ENCODE measurements around the gene TSFM.

The TSFM gene

DNA sequence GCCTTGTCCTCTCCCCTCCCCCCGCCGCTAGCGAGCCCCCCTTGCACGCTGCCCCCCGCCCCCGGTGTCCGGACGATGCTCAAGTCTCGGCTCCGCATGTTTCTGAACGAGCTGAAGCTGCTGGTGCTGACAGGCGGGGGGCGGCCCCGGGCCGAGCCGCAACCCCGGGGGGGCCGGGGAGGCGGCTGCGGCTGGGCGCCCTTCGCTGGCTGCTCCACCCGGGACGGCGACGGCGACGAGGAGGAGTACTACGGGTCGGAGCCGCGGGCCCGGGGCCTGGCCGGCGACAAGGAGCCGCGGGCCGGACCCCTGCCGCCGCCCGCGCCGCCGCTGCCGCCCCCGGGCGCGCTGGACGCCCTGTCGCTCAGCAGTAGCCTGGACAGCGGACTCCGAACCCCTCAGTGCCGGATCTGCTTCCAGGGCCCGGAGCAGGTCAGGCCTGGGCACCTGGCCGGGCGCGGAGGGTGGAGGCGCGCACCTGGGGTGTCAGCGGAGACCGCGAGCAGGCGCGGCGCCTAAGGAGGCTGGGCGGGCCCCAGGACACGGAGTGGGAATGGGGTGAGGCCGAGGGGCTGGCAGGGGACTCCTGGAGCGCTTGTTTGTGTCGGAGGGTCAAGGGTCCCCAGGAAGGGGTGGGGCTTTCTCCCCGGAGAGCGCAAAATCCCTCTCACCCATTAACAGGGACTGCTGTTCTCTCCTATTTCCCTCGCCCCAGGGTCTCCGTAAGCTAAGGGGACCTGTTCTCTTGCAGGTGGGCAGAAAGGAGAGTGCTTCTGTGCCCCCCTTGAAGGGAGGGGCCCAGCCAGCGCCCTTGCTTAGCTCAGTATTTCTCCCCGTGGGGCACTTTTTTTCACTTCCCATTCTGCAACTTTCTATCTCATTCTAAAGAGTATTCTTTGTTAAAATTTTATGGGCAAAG is 26.9 kb upstream of the TSFM start:
- Histone ChIP-seq H3K9me3 (ENCODE audit: control insufficient read depth in 5 of 5, low read length in 5 of 5) (peaks cover 0 to 16% (median 3%) of the 10 kb centered on the region in 5 donors), H3K36me3 (ENCODE audit: control insufficient read depth in 5 of 5, insufficient read depth in 5 of 5, low read length in 5 of 5) (peaks cover 0 to 20% (median 15%) of the 10 kb centered on the region in 5 donors), H3K4me1 (ENCODE audit: control insufficient read depth in 5 of 5, insufficient read depth in 5 of 5, low read length in 5 of 5) (peaks cover 9 to 42% (median 33%) of the 10 kb centered on the region in 5 donors), H3K9ac (ENCODE audit: low read length in 5 of 5) (peak overlapping the region in 4 of 5 donors; percentile 17 to 77 (median 70)), H3K27ac (ENCODE audit: low read depth, low read length) (no peak overlapping the region), H3K27me3 (ENCODE audit: control insufficient read depth in 5 of 5, insufficient read depth in 4 of 5, low read length in 5 of 5) (no peaks in the 10 kb centered on the region), H3K4me3 (ENCODE audit: low read depth in 1 of 5, low read length in 5 of 5) (peak overlapping the region; percentile 52 to 76 (median 69))

- Histone ChIP-seq H3K4me3 (ENCODE audit: low read depth in 1 of 5, low read length in 5 of 5) (peak overlapping the region in 4 of 5 donors; percentile 58 to 76 (median 69)), H3K27ac (ENCODE audit: low read depth, low read length) (no peak overlapping the region), H3K27me3 (ENCODE audit: control insufficient read depth in 5 of 5, insufficient read depth in 4 of 5, low read length in 5 of 5) (no peaks in the 10 kb centered on the region), H3K36me3 (ENCODE audit: control insufficient read depth in 5 of 5, insufficient read depth in 5 of 5, low read length in 5 of 5) (peaks cover 0 to 19% (median 14%) of the 10 kb centered on the region in 5 donors), H3K9me3 (ENCODE audit: control insufficient read depth in 5 of 5, low read length in 5 of 5) (peaks cover 0 to 16% (median 3%) of the 10 kb centered on the region in 5 donors), H3K4me1 (ENCODE audit: control insufficient read depth in 5 of 5, insufficient read depth in 5 of 5, low read length in 5 of 5) (peaks cover 2 to 33% (median 23%) of the 10 kb centered on the region in 5 donors), H3K9ac (ENCODE audit: low read length in 5 of 5) (peak overlapping the region in 1 of 5 donors; percentile 74)
Observed at GRCh38 chr12:57756406-57757341, 25.9 kb upstream of the TSFM start.

- Histone ChIP-seq H3K4me1 (ENCODE audit: control insufficient read depth in 5 of 5, insufficient read depth in 5 of 5, low read length in 5 of 5) (peaks cover 2 to 23% (median 17%) of the 10 kb centered on the region in 5 donors), H3K9ac (ENCODE audit: low read length in 5 of 5) (no peak overlapping the region), H3K27me3 (ENCODE audit: control insufficient read depth in 5 of 5, insufficient read depth in 4 of 5, low read length in 5 of 5) (peaks cover 0 to 2% (median 0%) of the 10 kb centered on the region in 5 donors), H3K27ac (ENCODE audit: low read depth, low read length) (no peak overlapping the region), H3K9me3 (ENCODE audit: control insufficient read depth in 5 of 5, low read length in 5 of 5) (peaks cover 0 to 16% (median 3%) of the 10 kb centered on the region in 5 donors), H3K36me3 (ENCODE audit: control insufficient read depth in 5 of 5, insufficient read depth in 5 of 5, low read length in 5 of 5) (peaks cover 0 to 19% (median 14%) of the 10 kb centered on the region in 5 donors), H3K4me3 (ENCODE audit: low read depth in 1 of 5, low read length in 5 of 5) (no peak overlapping the region)
Observed at GRCh38 chr12:57757771-57758170, 24.8 kb upstream of the TSFM start.

GRCh38 chr12:57758552-57759359 is 23.8 kb upstream of the TSFM start:
- H3K36me3 ChIP-seq (ENCODE audit: control insufficient read depth in 5 of 5, insufficient read depth in 5 of 5, low read length in 5 of 5) = peaks cover 0 to 19% (median 14%) of the 10 kb centered on the region in 5 donors
- peaks cover 0 to 16% (median 3%) of the 10 kb centered on the region in 5 donors for H3K9me3 ChIP-seq (ENCODE audit: control insufficient read depth in 5 of 5, low read length in 5 of 5)
- no peak overlapping the region for H3K9ac ChIP-seq (ENCODE audit: low read length in 5 of 5)
- H3K27me3 ChIP-seq (ENCODE audit: control insufficient read depth in 5 of 5, insufficient read depth in 4 of 5, low read length in 5 of 5) = peaks cover 4 to 12% (median 6%) of the 10 kb centered on the region in 5 donors
- H3K4me1 ChIP-seq (ENCODE audit: control insufficient read depth in 5 of 5, insufficient read depth in 5 of 5, low read length in 5 of 5) = peaks cover 2 to 19% (median 14%) of the 10 kb centered on the region in 5 donors
- no peak overlapping the region for H3K4me3 ChIP-seq (ENCODE audit: low read depth in 1 of 5, low read length in 5 of 5)
- no peak overlapping the region for H3K27ac ChIP-seq (ENCODE audit: low read depth, low read length)

DNA sequence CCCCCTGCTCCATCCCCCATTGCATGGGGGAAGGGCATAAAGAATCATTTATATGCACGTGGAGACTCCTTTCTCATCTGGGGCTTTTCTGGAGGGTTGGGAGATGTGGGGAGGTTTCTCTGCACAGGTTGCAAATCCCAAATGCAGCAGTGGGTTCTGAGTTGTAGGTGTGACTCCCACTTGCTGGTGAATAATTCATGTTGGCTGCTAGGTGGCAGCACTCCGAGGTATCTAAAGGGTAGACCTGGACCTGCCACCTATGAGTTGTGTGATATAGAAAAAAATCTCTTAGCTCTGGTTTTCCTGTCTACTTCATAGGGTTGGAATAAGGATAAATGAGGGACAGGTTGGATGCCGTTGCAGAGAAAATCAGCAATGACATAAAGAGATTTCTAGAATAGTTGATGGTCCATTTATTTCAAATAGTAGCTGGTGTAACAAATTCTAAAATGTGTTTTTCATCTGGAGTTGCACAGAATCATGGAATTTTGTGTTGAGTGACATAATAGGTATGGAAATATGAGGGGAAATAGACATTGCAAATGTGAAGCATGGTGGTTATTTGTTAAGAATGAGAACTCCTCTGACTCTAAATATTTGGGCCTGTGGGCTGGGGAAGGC is 23.1 kb upstream of the TSFM start:
- no peak overlapping the region for H3K9ac ChIP-seq (ENCODE audit: low read length in 5 of 5)
- peaks cover 0 to 19% (median 14%) of the 10 kb centered on the region in 5 donors for H3K36me3 ChIP-seq (ENCODE audit: control insufficient read depth in 5 of 5, insufficient read depth in 5 of 5, low read length in 5 of 5)
- H3K9me3 ChIP-seq (ENCODE audit: control insufficient read depth in 5 of 5, low read length in 5 of 5) = peaks cover 0 to 16% (median 3%) of the 10 kb centered on the region in 5 donors
- no peak overlapping the region for H3K27ac ChIP-seq (ENCODE audit: low read depth, low read length)
- H3K4me3 ChIP-seq (ENCODE audit: low read depth in 1 of 5, low read length in 5 of 5) = no peak overlapping the region
- peaks cover 0 to 17% (median 13%) of the 10 kb centered on the region in 5 donors for H3K4me1 ChIP-seq (ENCODE audit: control insufficient read depth in 5 of 5, insufficient read depth in 5 of 5, low read length in 5 of 5)
- H3K27me3 ChIP-seq (ENCODE audit: control insufficient read depth in 5 of 5, insufficient read depth in 4 of 5, low read length in 5 of 5) = peaks cover 11 to 19% (median 13%) of the 10 kb centered on the region in 5 donors

DNA sequence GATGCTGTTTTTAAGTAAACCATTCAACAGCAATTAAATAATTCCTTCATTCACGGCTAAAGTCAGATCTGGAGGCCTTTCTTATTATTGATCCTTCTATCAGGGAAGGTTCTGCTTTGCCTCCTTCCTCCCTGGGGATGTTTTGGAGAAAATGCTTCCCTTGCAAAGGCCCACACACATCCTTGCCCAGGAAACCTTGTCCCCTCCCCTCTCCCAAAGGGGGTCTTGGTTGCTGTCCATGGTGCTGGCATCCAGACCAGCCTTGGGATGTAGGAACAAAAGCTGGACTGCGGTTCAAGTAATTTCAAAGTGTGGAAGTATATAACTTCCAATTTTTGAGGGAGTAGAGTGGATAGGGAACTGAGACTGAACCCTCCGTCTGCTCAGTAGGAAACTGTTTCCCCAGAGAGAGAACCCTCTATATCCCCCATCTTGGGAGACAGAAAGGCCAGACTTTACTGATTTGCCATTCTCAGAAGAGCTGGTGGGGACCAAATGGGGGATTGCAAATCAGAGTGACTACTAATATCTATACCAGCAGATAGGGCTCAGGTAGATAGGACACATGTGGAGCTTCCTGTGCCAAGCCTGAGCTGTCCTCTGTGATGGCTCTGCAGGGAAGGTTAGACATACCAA is 22.1 kb upstream of the TSFM start:
- H3K9ac ChIP-seq (ENCODE audit: low read length in 5 of 5) = no peak overlapping the region
- no peak overlapping the region for H3K4me3 ChIP-seq (ENCODE audit: low read depth in 1 of 5, low read length in 5 of 5)
- H3K36me3 ChIP-seq (ENCODE audit: control insufficient read depth in 5 of 5, insufficient read depth in 5 of 5, low read length in 5 of 5) = peaks cover 0 to 19% (median 14%) of the 10 kb centered on the region in 5 donors
- H3K4me1 ChIP-seq (ENCODE audit: control insufficient read depth in 5 of 5, insufficient read depth in 5 of 5, low read length in 5 of 5) = peaks cover 2 to 24% (median 20%) of the 10 kb centered on the region in 5 donors
- H3K27ac ChIP-seq (ENCODE audit: low read depth, low read length) = no peak overlapping the region
- peaks cover 0 to 16% (median 3%) of the 10 kb centered on the region in 5 donors for H3K9me3 ChIP-seq (ENCODE audit: control insufficient read depth in 5 of 5, low read length in 5 of 5)
- H3K27me3 ChIP-seq (ENCODE audit: control insufficient read depth in 5 of 5, insufficient read depth in 4 of 5, low read length in 5 of 5) = peaks cover 21 to 29% (median 22%) of the 10 kb centered on the region in 5 donors

DNA sequence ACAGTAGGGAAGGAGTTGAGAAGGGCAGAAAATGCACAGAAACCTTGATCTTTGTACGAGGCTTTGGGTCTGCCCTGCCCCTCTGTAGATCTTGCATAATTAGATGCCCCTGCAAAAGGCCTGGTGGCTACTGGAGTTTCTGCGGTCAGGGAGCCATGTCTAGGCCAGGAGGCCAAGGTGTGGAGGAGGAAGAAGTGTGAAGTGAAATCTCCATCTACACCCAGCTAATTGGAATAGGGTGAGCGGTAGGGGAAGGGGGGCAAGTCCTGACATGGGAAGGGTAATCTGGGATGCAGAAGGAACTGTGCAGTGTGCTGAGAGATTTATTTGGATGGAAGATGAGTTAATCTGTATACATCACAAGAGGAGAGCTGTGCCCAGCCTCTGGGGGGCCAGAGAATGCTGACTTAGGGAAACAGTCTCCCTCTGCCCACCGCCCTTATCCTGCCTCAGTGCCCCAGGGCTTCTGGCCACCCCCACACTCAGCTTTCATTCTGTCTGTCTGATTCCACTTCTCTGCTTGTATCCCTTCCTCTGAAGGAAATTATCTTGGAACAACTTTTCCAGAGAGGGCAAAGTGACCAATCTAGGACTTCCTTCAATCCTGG is 21.1 kb upstream of the TSFM start:
- Histone ChIP-seq H3K27ac (ENCODE audit: low read depth, low read length) (no peak overlapping the region), H3K36me3 (ENCODE audit: control insufficient read depth in 5 of 5, insufficient read depth in 5 of 5, low read length in 5 of 5) (peaks cover 0 to 19% (median 14%) of the 10 kb centered on the region in 5 donors), H3K9ac (ENCODE audit: low read length in 5 of 5) (no peak overlapping the region), H3K9me3 (ENCODE audit: control insufficient read depth in 5 of 5, low read length in 5 of 5) (peaks cover 0 to 16% (median 3%) of the 10 kb centered on the region in 5 donors), H3K27me3 (ENCODE audit: control insufficient read depth in 5 of 5, insufficient read depth in 4 of 5, low read length in 5 of 5) (peaks cover 31 to 39% (median 32%) of the 10 kb centered on the region in 5 donors), H3K4me1 (ENCODE audit: control insufficient read depth in 5 of 5, insufficient read depth in 5 of 5, low read length in 5 of 5) (peaks cover 2 to 25% (median 23%) of the 10 kb centered on the region in 5 donors), H3K4me3 (ENCODE audit: low read depth in 1 of 5, low read length in 5 of 5) (no peak overlapping the region)

DNA sequence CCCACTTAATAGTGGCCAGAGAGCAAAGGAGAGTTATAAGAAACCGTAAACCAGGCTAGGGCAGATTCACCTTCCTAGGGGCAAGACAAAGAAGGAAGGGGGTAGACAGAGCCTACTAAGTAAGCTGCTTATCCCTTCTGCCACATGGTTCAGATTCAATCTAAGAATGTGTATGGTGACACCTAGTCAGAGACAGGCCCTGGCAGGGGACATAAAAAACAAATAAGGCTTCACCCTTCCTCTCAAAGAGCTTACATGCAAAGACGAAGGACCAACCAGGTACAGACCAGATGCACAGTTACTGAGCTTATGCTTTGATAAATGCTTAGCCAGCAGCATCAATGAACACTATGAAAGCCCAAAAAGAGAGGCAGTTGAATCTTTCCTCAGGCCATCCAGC is 20.1 kb upstream of the TSFM start:
- H3K27ac ChIP-seq (ENCODE audit: low read depth, low read length) = no peak overlapping the region
- H3K4me1 ChIP-seq (ENCODE audit: control insufficient read depth in 5 of 5, insufficient read depth in 5 of 5, low read length in 5 of 5) = peaks cover 2 to 28% (median 25%) of the 10 kb centered on the region in 5 donors
- peaks cover 0 to 16% (median 3%) of the 10 kb centered on the region in 5 donors for H3K9me3 ChIP-seq (ENCODE audit: control insufficient read depth in 5 of 5, low read length in 5 of 5)
- peaks cover 0 to 19% (median 14%) of the 10 kb centered on the region in 5 donors for H3K36me3 ChIP-seq (ENCODE audit: control insufficient read depth in 5 of 5, insufficient read depth in 5 of 5, low read length in 5 of 5)
- H3K27me3 ChIP-seq (ENCODE audit: control insufficient read depth in 5 of 5, insufficient read depth in 4 of 5, low read length in 5 of 5) = peaks cover 38 to 46% (median 42%) of the 10 kb centered on the region in 5 donors
- H3K9ac ChIP-seq (ENCODE audit: low read length in 5 of 5) = no peak overlapping the region
- H3K4me3 ChIP-seq (ENCODE audit: low read depth in 1 of 5, low read length in 5 of 5) = no peak overlapping the region
